SH-SY5Y (cell line): ENCODE data around the gene STMN3.

Source experiments
- GATA2 ChIP-seq: IDR thresholded peaks from 2 replicates; pipeline ENCODE4 v1.6.1; 2011; ENCODE audit warnings: mild to moderate bottlenecking, low read depth, low read length
- GATA3 ChIP-seq: IDR thresholded peaks from 2 replicates; pipeline ENCODE4 v1.6.1; 2011; ENCODE audit warnings: low read depth, mild to moderate bottlenecking, low read length, moderate library complexity

GRCh38 chr20:63595416-63596127, 57.7 kb downstream of the STMN3 start:
- TF ChIP-seq GATA2, result no peak
- no peak for TF ChIP-seq GATA3
